Activated CD8-positive, alpha-beta memory T cell treated with anti-CD3 and anti-CD28 coated beads for 24 hours (primary cell): ENCODE measurements around the gene MAP2K6.

Experiments
- DNase-seq: peaks from one replicate; pipeline ENCODE4 v3.0.0-alpha.2; 2020

MAP2K6 gene

DNA sequence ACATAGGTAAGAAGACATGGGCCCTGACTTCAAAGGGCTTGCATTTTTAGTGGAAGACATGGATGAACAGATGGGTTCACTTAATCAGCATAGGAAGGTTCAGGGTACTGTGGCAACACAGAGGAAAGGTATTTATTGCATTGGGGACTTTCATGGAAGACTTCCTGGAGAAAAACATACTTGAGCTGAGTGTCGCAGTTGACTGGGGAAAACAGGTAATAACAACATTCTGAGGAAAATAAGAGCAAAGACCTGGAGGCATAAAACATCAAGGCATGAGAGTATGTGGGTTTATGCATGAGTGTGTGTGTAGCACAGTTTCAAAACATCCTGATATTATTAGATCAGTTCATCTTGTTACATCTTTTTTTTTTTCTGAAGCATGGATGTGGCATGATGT lies 82.7 kb downstream of the MAP2K6 start:
- DNase-seq, result no peak

DNA sequence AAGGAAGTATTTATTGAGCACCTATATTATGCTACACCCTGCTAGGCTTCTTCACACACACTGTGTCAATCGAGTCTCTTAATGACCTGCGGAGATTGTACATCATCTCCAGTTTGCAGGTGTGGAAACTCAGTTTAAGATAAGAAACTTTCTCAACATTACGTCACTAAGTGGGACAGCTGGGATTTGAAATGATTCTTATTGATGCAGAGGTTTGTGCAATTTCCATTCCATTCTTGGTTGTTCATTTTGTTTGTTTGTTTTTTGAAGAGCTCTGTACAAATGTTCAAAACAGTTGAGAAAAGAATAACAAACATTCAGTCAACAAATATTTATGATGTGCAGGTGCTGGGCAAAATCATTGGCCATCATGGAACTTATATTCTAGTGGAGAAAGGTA lies 84.8 kb downstream of the MAP2K6 start:
- no peak for DNase-seq

DNA sequence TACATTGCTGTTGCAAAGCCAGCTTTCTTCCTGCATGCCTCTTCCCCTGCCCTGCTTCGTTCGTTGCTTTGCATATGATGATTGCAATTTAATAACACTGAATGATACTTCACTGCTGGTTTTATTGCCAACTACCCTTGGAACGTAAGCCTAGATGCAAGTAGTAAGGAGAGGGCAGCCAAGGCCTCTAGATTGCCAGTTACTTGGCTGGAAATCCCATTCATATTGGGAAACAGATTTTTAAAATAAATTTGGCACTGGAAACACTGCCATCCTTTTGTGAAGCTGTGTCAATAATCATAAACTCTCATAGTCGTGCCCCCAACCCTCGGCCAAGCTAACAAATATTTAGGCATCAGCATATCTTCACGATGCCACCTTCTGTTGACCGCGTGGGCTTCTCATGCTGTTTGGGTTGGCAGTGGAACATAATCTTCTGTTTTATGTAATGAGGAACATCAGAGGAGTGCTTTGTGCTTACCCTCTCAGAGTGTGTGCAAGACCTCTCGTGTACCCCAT lies 86.5 kb downstream of the MAP2K6 start:
- DNase-seq, result no peak

DNA sequence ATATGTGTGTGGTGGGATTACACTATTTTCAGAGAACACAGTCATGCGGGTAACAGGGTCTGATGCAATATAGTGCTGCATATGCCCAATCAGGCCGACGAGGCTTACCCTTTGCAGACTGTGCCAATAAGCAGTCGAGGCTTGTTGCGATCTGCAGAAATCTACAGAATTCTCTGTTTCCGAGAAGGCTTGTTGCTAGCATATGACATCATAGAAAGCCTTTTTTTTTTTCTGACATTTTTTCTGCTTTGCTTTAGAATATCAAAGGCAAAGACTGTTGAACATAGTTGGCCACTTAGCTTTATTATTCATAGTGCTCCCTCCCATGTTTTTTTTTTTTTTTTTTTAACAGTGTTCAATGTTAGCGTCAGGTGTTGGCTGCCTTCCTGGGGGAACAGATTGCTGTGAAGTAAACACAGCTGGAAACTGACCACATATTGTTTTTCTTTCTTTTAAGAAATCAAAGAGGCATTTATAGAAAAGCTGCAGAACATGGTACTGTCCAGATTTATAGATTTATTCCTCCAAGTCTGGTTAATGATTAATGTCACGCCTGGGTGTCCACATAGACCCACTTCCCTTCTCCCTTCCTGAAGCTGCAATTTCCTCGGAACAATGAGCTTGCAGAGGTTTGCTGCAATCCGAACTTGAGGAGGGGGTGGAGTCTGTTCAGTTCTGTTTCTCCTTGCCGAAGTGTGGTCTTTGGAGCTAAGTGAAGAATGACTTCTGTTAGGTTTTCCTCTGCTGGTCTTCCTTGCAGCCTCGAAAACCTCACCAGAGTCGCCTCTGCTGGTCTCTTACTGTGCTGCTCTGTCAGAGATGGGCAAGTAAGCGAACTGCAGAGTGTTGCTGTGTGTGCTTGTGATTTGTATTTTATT lies 87.3 kb downstream of the MAP2K6 start:
- DNase-seq, result no peak

DNA sequence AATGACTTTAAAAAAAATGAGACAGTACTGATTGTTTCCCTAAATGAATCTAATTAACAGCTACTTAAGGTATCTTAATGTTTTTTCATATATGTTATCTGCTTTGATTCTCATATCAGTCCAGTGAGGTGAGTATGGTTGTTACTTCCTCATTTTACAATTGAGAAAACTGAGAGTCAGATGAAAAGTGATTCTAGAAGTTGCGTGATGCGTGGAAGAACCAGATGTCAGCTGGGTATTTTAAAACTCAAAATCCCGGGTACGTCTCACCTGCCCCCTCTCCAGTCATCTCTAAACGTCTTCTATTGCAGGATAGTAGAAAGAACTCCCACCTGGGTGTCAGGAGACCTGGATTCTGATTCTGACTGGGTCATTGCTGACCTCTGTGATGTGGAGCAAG lies 89.2 kb downstream of the MAP2K6 start:
- DNase-seq, result no peak

DNA sequence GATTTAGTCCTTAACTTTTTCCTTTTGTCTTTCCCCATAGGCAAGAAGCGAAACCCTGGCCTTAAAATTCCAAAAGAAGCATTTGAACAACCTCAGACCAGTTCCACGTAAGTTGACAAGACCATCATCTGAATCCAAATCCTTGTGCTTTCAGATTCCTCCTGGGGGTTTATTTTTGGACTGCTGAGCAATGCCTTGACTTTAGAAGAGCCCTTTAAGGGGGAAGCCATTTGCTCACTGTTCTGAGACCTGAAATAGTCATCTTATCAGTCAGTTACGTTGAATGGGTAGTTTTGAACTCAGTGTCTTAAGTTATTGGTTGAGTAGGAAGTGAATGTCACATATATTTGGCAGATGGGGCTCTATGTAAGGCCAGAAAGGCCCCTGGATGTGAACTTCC lies 91.2 kb downstream of the MAP2K6 start:
- DNase-seq, result no peak

DNA sequence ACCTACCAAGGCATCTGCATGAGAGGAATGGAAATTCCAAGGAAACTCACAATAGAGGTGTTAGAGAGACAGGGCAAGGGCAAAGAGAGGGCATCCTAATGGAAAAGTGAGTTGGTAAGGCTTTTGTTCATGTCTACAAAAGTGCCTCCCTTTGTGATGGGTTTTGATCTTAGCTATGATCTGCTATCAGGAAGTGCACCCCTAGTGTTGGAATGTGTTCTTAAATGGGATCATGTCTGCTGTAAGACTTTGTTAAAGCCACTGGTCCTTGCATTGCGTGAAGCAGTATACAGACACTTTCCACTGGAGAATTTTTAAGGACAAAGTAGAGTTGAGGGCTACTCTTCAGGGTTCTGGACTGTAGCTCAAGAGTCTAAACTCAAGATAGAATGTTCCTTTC lies 92.0 kb downstream of the MAP2K6 start:
- DNase-seq, result no peak

DNA sequence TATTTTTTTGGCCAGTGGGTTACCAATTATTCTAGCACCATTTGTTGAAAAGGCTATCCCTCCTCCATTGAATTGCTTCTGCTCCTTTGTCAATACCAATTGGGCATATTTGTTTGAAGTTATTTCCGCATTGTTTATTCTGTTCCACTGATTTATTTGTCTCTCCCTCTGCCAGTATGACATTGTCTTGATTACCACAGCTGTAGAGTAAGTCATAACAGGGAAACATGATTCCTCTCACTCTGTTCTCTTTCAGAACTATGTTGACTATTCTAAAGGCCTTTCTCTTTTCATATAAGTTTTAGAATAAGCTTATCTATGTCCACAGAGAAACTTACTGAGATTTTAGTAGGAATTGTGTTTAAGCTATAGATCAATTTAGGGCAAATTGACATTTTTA lies 94.3 kb downstream of the MAP2K6 start:
- DNase-seq, result no peak

DNA sequence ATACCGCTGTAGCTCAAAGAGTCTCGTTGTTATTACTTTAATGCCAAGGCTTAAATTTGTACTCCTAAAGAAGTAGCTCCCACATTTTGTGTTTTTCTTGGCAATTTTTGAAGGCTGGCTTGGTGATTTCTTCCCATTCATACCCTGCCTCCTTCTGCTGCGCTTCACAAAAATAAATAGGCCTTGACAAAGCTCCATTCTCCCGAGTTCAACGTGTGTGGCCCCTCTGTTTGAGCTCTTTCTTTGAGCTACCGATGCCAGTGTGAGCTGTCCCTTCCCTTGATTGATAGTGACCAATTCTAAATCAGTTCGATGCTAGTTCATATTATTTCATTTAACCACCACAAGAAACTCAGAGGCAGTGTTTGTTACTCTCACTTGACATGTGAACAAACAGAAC lies 96.8 kb downstream of the MAP2K6 start:
- DNase-seq, result no peak

- DNase-seq, result no peak
Observed at GRCh38 chr17:69512946-69513345, 98.4 kb downstream of the MAP2K6 start.

GRCh38 chr17:69516225-69516624 lies 101.7 kb downstream of the MAP2K6 start:
- DNase-seq, result no peak

GRCh38 chr17:69516911-69517310 lies 102.4 kb downstream of the MAP2K6 start:
- no peak for DNase-seq

GRCh38 chr17:69518951-69519350 lies 104.5 kb downstream of the MAP2K6 start:
- no peak for DNase-seq

DNA sequence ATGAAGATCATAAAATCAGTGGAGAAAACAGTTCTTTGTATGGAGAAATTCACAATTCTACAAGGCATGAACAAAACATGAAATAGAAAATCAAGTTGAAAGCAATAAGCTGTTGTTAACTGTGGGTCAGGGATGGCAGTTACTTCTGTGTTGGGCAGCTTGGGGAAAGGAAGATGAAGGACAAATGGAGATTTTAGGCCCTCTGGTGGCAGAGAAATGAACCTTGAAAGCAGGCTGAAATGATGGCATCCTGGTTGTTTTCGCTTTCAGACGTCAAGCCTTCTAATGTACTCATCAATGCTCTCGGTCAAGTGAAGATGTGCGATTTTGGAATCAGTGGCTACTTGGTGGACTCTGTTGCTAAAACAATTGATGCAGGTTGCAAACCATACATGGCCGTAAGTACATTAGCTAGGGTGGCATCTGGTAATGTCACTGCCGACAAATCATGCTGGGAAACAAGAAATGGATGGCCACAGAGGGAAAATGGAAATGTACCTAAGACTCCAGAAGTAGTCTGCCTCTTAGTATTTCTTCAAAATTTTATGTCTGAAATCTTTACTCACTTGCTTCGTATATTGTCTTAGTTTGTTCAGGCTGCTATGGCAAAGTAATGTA lies 108.9 kb downstream of the MAP2K6 start:
- no peak for DNase-seq

DNA sequence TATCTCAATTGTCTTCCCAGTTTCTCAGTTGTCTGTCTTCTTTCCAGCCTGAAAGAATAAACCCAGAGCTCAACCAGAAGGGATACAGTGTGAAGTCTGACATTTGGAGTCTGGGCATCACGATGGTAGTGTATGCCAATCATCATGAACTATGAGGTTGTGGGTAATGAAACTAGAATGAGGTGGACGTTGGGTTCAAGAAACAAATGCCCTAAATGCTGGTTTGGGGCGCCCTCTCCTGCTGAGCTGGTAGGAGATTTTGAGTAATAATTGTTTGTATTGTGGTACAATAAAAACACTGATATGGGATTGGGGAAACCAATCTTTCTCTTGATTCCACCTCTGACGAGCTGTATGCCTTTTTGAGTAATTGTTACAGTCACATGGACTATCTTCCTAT lies 110.4 kb downstream of the MAP2K6 start:
- no peak for DNase-seq

DNA sequence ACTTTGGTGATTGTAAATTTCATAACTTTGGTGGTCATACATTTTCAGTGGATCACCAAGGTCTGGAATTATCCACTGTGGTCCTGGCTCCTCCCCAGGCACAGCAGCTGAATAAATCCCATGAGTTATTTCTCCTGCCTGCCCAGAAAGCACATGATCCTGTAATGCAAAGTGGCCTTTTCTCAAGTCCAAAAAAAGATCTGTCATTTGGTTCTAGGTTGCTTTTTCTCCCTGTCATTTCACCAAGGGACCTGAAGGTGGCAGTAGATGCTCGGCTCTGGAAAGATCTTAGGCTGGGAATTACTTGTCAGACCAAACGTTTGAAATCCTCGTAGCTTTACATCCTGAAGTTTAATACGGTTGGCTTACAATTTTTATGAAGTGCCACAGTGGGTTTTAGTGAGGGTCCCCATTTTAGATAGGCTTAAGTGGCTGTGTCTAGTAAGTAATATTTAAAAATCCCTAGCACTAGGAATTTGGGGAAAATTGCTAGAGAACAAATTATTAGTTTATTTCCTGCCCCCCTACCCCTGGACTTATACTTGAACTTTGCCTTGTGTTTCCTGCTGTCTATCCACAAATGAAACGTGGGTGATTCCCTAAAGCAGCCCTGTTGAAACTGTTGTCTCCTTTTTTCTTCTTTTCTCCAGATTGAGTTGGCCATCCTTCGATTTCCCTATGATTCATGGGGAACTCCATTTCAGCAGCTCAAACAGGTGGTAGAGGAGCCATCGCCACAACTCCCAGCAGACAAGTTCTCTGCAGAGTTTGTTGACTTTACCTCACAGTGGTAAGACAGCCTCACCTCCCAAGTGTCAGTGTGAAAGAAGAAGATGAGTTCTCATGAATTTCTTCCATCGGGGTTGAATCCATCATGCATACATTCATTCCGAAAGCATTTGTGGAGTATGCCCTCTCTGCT lies 111.7 kb downstream of the MAP2K6 start:
- DNase-seq, result no peak

DNA sequence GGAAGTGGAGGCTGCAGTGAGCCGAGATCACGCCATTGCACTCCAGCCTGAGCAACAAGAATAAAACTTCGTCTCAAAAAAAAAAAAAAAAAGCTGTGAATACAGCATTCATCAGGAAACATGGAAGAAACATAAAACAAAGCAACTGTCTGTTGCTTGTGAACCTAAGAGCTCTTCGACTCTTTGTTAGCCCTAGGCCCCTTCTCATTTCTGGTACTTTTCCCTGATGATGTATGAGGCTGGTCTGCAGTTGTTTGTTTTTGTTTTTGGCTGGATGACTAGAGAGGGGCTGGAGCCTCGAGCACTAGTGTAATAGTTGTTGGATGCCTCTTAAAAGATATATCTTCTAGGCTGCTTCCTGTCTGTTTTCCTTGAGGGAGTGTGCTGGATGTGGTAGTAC lies 113.5 kb downstream of the MAP2K6 start:
- no peak for DNase-seq

DNA sequence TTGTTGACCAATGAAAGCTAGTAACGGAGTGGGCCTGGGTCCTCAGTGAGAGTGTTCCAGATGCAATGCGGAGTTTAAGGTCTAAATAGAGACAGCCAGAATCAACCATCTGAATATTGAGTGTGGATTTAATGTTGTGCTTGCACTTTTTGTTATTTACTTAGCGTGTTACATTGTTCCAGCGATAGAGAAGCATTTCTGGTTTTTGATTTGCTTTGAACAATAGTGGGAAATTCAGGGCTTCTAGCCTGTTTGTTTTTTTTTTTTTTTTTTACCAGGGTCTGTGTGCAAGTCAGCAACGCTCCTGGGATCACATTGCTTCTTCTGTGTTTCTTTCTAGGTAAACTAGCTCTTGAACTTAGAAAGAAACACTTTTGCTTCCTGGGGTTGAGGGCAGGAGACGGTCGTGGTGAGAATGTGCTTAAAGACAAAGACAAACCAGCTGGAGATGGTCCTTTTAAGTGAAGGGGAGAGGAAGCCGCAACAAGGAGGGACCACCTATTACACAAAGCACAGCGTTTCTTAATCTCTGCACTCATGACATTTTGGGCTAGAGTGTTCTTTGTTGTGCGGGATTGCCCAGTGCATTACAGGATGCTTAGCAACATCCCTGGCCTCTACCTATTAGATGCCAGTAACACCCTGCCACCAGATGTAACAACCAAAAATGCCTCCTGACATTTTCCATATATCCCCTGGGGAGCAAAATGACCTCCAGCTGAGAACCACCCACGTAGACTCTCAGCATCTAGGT lies 119.2 kb downstream of the MAP2K6 start:
- no peak for DNase-seq

- no peak for DNase-seq
Observed at GRCh38 chr17:69534235-69534621, 119.7 kb downstream of the MAP2K6 start.

- DNase-seq, result no peak
Observed at GRCh38 chr17:69535016-69535570, 120.6 kb downstream of the MAP2K6 start.

- no peak for DNase-seq
Observed at GRCh38 chr17:69538795-69539194, 124.3 kb downstream of the MAP2K6 start.

DNA sequence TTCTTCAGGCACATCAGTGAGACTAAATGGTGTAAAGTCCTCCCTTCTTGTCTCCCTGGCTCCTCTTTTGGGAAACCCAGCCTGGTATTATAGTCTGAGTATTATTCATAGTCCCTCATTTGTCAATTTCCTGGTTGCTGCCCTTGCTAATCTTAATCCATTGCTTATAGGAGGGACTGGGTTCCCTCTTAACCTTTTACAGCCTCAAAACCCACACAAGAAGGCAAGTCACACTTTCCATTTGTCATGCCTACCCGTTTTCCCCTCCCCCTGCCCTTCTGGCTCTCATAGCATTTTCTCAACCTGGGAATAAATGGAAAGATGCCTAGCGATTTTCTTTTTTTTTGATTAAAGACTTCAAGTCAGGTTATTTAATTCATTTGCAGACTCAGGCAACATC lies 124.8 kb downstream of the MAP2K6 start:
- no peak for DNase-seq
